ENCODE measurements around the gene C11orf58.

Gene C11orf58

DNA sequence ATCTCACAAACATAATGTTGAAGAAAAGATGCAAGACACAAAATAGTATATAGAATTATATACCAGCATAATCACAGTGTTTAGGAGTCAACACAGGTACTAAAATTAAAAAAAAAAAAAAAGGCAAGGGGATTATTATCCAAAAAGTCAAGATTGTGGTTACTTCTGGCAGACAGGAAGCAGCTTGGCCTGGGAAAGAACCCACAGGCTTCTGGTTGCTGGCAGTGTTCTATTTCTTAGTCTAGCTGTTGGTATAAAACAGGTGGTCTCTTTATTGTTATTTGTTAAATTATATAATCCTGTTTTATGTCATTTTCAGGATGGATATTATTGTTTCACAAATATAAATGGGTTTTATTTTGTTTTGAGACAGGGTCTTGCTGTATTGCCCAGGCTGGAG is 54.0 kb downstream of the C11orf58 start:
- Histone ChIP-seq H3K4me3 (replicated peaks; ENCODE audit: insufficient read depth, low read length) (no peak overlapping the region), H3K27me3 (ENCODE audit: insufficient read depth, poor library complexity, severe bottlenecking) (no peaks in the 10 kb centered on the region), H3K27ac (replicated peaks) (peak overlapping the region; percentile 34; the same call in 1 of the 2 replicates)
- DNase-seq (ENCODE audit: low read depth in 1 of 2, low spot score in 1 of 2): no peak
- TF ChIP-seq POLR2AphosphoS5 (IDR thresholded peaks at IDR 0.05; ENCODE audit: low read depth) (no peak), SPI1 (IDR thresholded peaks at IDR 0.05; ENCODE audit: borderline replicate concordance, low read depth) (no peak), GABPA (IDR thresholded peaks at IDR 0.05; ENCODE audit: low read depth) (no peak)
- TF ChIP-seq, protein P1, sequence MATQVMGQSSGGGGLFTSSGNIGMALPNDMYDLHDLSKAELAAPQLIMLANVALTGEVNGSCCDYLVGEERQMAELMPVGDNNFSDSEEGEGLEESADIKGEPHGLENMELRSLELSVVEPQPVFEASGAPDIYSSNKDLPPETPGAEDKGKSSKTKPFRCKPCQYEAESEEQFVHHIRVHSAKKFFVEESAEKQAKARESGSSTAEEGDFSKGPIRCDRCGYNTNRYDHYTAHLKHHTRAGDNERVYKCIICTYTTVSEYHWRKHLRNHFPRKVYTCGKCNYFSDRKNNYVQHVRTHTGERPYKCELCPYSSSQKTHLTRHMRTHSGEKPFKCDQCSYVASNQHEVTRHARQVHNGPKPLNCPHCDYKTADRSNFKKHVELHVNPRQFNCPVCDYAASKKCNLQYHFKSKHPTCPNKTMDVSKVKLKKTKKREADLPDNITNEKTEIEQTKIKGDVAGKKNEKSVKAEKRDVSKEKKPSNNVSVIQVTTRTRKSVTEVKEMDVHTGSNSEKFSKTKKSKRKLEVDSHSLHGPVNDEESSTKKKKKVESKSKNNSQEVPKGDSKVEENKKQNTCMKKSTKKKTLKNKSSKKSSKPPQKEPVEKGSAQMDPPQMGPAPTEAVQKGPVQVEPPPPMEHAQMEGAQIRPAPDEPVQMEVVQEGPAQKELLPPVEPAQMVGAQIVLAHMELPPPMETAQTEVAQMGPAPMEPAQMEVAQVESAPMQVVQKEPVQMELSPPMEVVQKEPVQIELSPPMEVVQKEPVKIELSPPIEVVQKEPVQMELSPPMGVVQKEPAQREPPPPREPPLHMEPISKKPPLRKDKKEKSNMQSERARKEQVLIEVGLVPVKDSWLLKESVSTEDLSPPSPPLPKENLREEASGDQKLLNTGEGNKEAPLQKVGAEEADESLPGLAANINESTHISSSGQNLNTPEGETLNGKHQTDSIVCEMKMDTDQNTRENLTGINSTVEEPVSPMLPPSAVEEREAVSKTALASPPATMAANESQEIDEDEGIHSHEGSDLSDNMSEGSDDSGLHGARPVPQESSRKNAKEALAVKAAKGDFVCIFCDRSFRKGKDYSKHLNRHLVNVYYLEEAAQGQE (IDR thresholded peaks at IDR 0.05; ENCODE audit: insufficient replicate concordance, low read depth): no peak
- TF ChIP-seq, protein P2, sequence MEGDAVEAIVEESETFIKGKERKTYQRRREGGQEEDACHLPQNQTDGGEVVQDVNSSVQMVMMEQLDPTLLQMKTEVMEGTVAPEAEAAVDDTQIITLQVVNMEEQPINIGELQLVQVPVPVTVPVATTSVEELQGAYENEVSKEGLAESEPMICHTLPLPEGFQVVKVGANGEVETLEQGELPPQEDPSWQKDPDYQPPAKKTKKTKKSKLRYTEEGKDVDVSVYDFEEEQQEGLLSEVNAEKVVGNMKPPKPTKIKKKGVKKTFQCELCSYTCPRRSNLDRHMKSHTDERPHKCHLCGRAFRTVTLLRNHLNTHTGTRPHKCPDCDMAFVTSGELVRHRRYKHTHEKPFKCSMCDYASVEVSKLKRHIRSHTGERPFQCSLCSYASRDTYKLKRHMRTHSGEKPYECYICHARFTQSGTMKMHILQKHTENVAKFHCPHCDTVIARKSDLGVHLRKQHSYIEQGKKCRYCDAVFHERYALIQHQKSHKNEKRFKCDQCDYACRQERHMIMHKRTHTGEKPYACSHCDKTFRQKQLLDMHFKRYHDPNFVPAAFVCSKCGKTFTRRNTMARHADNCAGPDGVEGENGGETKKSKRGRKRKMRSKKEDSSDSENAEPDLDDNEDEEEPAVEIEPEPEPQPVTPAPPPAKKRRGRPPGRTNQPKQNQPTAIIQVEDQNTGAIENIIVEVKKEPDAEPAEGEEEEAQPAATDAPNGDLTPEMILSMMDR (IDR thresholded peaks at IDR 0.05; ENCODE audit: insufficient read depth, low read length): no peak

DNA sequence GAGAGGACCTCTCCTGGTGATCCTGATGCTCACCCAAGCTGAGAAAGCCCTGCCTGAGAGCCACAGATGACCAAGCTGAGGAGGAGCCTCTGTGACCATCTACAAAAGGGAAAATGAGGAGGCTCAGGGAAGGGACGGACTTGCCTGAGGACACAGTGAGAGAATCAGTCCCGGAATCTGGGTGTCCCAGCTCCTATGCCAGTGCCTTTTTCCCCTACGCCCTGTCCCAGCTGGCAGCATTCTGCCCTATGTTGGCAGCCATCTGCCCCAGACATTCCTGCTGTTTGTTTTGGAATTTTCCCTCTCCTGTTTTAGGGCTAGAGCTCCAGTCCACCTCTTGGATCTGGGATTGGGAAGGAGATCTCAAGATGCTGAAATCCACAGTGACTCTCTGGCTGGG is 54.6 kb downstream of the C11orf58 start:
- no peak for DNase-seq (ENCODE audit: low read depth in 1 of 2, low spot score in 1 of 2)
- Histone ChIP-seq H3K4me3 (replicated peaks; ENCODE audit: insufficient read depth, low read length) (no peak overlapping the region), H3K27me3 (ENCODE audit: insufficient read depth, poor library complexity, severe bottlenecking) (no peaks in the 10 kb centered on the region), H3K27ac (replicated peaks) (no peak overlapping the region; the same call in 1 of the 2 replicates)
- TF ChIP-seq, protein P1 (IDR thresholded peaks at IDR 0.05; ENCODE audit: insufficient replicate concordance, low read depth): no peak
- TF ChIP-seq, protein P2 (IDR thresholded peaks at IDR 0.05; ENCODE audit: insufficient read depth, low read length): no peak
- no peak for TF ChIP-seq POLR2AphosphoS5 (IDR thresholded peaks at IDR 0.05; ENCODE audit: low read depth)

DNA sequence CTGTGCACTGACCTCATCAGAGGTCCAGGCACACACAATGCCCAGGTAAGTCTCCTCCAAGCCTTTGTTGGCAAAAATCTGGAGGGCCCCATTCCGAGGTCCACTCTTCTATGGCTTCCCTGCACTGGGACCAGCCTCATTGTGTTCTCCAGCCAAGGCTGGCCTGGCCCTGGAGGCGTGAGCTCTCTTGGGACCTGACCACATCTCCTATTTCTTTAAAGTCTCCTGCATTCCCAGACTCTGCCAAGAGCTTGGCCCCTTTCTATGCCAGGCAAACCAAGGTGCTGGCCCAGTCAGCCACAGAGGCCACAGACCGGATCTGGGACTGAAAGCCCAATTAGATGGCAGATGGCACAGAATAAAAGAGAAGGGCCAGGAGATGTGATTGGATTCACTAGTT is 55.1 kb downstream of the C11orf58 start:
- TF ChIP-seq POLR2AphosphoS5 (IDR thresholded peaks at IDR 0.05; ENCODE audit: low read depth) (no peak), GABPA (IDR thresholded peaks at IDR 0.05; ENCODE audit: low read depth) (no peak), SPI1 (IDR thresholded peaks at IDR 0.05; ENCODE audit: borderline replicate concordance, low read depth) (no peak)
- TF ChIP-seq, protein P2 (IDR thresholded peaks at IDR 0.05; ENCODE audit: insufficient read depth, low read length): no peak
- TF ChIP-seq, protein P1 (IDR thresholded peaks at IDR 0.05; ENCODE audit: insufficient replicate concordance, low read depth): no peak
- H3K27me3 ChIP-seq (ENCODE audit: insufficient read depth, poor library complexity, severe bottlenecking): no peaks in the 10 kb centered on the region
- H3K4me3 ChIP-seq (replicated peaks; ENCODE audit: insufficient read depth, low read length): no peak overlapping the region
- DNase-seq (ENCODE audit: low read depth in 1 of 2, low spot score in 1 of 2): no peak
- no peak overlapping the region for H3K27ac ChIP-seq (replicated peaks)
